GM21737 (cell line): ENCODE data around the gene CADPS.

Experiments used
- ATAC-seq: cut with Tn5 transposase; IDR thresholded peaks from one replicate; pipeline ENCODE4 v1.9.1; 2021; ENCODE audit warnings: mild to moderate bottlenecking, moderate library complexity; ENCODE audit not compliant: unreplicated experiment

Gene CADPS

DNA sequence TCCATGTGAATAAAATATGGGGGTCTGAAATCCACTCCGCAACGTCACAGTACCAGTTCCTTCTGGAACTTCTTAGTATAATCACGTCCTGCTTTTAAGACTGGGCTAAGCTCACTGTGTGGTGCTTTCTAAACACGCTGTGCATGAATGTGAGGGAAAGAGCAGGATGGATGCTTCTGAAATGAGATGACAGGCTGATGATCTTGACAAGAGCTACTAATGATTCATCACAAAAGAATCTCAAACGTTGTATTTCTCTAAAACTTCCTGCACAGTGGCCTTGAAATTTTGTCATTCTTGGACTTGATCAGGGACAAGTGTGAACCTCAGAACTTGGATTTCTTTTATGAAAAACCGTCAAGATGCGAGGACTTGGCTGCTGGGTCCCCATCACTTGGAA lies 221.4 kb downstream of the CADPS start:
- ATAC-seq = no peak

GRCh38 chr3:62647711-62648110 lies 227.5 kb downstream of the CADPS start:
- no peak for ATAC-seq

DNA sequence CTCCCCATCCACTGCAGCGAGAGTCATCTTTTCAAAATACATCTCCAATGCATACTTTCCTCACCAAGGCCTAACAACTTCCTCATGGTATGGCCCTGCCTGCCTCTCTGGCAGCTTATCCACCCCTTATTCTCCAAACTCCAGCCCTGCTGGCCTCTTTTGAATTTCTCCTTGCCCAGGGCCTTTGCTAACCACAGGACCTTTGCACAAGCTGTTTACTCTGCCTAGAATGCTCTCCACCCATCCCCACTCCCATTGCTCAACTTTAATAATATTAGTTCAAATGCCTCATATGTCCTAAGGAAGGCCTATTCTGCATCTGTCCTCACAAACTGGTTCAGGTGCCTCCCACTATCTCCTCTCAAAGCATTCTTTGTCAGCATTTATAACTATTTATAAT lies 230.7 kb downstream of the CADPS start:
- ATAC-seq = no peak

DNA sequence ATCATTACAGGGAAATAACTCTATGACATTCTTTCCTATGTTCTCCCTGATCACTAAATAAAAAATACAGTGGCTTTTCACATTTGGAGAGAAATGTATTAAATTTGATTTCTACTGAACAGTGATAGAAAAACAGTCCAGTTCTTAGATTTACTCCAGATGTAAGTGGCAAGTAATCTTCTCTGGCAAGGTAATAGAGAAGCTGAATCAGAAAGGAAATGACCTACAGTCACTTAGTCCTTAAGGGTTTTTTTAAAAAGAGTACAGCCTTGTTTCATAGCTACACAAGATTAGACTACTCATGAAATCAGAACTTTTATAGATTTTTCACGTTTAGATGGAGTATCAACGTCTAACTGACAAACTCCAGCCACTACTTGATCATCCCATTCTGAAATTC lies 236.9 kb downstream of the CADPS start:
- ATAC-seq = no peak

GRCh38 chr3:62636235-62636826 lies 238.9 kb downstream of the CADPS start:
- ATAC-seq = no peak

DNA sequence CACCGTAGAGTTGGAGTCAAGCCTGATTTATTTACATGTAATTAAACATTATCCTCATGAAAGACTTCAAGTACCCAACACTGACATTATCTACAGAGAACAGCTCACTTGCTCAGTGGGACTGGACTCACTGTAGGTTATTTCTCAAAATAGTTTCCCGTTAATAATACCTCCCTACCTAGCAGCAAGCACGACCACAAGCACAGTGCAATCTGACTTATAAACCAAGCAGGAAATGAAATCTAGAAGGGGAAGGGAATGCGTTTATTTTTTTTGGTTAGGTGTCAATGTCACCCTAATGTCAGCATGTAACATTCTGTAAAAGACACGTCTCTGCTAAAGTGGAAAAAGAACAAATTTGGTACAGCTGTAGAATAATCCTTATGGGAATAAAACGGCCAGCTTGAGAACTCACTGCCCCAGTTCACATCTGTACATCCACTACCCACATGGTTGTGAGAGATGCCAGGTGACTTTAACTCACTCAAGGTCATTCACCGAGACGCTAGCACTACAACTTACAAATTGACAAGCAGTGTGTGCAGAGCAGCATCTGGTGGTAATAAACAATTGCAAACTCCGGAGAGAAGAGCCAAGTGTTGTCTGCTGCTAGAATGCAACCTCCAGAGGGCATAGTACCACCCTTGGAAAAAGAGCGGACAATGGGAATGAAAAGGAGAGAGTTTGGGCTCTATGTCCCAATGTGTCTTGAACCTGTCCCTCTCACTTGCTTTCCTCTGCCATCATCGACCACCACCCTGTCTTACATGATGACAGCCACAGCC lies 242.5 kb downstream of the CADPS start:
- no peak for ATAC-seq

DNA sequence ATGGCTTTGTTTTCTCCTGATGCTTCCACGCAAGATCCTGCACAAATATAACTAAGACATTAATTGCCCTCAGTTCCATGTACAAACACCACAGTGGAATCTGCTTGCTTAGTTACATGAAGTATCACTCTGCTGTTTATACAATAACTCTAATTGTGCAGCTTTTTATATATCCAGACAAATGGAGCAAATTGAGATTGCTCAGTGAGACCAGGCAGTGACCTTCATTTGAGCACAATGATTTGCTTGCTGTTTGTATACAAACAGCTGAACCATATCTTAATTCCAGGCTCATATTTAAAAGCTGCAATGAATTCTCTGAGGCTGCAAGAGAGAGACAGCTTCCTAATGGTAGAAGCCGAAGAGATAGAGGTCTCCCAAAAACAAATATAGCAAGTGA lies 243.7 kb downstream of the CADPS start:
- no peak for ATAC-seq

- ATAC-seq = no peak
Observed at GRCh38 chr3:62630664-62631063, 244.6 kb downstream of the CADPS start.

DNA sequence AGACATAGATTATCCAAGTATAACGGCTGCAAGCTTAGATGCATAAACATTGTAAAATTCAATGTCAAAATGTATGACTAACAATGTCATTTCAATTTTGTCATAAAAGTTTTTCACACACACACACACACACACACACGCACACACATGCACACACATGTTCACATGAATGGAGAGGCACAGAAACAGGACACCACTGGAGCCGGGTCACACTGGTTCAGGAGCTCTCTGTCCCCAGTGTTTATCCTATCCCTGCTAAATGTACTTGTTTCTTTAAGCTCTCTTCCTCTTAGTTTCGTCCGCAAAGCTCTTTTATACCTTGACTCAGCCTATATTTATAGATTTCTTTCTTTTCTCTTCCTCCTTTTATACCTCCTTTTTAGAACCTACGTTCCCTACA lies 249.9 kb downstream of the CADPS start:
- no peak for ATAC-seq

GRCh38 chr3:62624185-62624584 lies 251.0 kb downstream of the CADPS start:
- ATAC-seq = no peak

DNA sequence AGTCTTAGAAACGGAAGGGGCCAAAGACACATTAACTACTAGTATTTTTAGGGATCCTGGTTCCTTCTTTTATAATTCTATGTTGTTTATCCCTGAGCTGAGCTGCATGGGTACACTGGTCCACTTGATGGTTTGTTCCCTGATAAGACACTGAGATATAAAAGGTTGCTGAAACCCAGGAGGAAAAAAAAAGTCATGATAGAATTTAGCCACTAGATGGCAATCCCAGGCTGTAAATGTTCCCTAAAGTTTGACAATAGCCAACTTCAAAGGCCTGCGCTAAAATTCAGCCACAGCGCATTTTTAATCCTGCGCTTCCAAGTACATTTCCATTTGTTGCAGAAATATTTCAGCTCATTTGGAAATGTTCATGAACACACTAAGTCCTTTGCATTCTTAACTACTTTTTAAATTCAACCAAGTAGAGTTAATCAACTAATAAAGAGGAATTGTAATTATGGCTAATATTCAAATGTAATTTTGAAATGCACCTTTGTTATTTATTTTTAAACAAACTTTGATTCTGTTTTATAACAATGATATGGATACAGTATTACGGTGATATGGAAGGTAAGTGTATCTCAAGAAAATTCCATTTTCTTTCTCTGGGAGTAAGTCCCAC lies 252.6 kb downstream of the CADPS start:
- no peak for ATAC-seq

DNA sequence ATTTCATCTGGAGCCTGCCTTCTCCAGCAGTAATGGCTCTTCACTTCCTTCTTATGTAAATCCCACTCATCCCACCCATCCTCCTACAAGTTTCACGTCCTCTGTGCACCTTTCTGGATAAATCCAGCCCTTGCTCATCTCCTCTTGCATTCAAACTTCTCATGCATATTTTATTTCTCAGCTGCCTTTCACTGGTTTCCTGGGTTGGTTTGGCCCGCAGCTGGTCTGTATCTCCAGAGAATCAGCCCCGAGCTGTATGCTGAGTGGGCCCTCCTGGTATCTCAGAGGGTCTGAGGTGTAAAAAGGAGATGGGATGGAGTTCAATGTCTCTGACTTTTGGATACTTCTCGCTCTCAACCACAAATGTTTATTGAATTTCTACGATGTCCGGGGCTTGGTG lies 253.3 kb downstream of the CADPS start:
- ATAC-seq = no peak

DNA sequence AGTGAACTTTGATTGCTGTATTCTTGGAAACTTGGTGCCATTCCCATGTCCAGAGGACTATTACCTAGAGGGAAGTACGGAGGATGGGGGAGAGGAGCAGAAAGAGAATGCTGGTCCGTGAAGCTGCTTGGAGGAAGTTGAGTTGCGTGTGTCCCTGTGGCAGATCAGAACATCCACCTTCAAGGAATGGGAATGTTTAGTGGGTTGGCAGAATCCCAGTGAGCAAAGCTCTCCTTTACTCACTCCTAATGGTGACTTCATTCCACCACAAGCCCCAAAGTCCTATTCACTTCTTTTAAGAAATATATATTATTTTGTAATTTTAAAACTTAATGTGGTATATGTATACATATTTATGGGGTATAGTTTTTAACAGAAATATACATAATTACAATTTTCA lies 254.0 kb downstream of the CADPS start:
- no peak for ATAC-seq

DNA sequence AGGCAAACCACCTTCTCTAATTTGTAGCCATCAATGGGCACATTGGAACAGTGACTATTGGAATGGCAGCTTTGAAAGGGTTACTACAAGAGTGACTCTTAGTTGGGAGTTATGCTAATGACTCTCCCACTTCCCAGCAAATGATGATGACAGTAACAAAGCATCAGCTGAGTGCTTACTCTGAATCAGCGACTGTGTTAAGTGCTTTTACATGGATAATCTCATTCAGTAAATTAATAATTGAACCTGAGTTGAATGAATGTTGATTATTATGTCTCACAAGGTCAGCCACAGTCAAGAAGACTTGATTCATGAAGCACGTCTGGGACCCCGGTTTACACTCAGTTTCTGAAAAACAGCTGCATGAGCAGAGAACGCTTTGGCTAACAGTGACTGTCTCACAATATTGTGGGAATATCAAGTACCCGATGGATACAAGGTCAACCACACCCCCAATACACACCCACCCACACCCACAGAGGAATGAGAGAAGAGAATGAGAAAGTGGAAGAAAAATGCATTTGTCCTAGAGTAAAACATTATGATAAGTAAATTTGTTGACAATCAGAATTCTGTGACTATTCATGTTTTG lies 259.9 kb downstream of the CADPS start:
- ATAC-seq = no peak

DNA sequence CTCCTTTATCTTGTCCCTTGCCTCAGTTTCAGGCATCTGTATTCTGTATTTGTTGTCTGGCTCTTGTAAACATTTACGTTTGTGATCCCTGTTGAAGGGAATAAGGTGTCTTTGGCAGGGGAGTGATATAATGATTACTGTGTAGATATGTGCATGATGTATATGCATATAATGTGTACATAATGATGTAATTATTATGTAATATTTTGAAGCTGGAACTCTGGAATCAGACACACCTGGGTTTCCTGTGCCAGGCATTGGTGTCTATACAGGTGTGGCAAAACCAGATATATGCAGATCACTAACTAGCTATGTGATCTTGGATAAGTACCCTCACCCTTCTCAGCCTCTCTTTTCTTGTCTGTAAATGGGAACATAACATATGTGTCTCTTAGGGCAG lies 260.7 kb downstream of the CADPS start:
- no peak for ATAC-seq

GRCh38 chr3:62611541-62612240 lies 263.5 kb downstream of the CADPS start:
- ATAC-seq = no peak

GRCh38 chr3:62607287-62608029 lies 267.8 kb downstream of the CADPS start:
- no peak for ATAC-seq

- no peak for ATAC-seq
Observed at GRCh38 chr3:62605413-62606068, 269.7 kb downstream of the CADPS start.

DNA sequence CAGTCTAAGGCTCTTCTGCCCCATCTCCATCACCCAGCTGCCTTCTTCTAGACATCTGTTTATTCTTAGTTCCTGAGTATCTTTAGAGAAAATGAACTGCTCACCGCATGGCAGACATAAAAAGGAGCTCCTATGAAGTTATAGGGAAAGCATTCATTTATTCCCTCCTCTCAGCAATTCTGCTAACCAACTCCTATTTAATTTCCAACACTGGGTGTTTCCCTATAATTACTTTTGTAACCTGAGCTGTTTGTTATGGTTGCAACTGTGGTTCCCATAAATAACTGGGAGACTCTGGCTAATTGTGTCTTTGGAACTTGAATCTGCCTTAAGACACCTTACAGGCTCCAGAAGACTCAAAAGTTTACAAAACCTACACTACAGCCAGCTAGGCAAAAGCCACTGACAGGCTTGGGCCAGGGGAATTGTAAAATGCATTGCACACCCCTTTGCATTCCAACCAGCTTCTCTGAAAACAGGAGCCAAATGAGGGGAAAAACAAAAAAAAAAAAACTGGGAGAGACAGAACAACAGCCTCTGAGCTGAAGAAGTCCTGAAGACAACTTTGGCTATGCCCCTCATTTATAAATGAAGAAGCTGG lies 270.4 kb downstream of the CADPS start:
- ATAC-seq = no peak

- ATAC-seq = no peak
Observed at GRCh38 chr3:62604298-62604697, 270.9 kb downstream of the CADPS start.
